ENCODE measurements around the gene PIK3R6. TPM values are rescaled to one million over a fixed set of nuclear protein-coding genes. Genes with fewer than 3 reads are reported as not detected.

PIK3R6 gene
- total RNA-seq, 4 donors from 2014 or later: 0.55 to 1.4 TPM; not detected in 2

DNA sequence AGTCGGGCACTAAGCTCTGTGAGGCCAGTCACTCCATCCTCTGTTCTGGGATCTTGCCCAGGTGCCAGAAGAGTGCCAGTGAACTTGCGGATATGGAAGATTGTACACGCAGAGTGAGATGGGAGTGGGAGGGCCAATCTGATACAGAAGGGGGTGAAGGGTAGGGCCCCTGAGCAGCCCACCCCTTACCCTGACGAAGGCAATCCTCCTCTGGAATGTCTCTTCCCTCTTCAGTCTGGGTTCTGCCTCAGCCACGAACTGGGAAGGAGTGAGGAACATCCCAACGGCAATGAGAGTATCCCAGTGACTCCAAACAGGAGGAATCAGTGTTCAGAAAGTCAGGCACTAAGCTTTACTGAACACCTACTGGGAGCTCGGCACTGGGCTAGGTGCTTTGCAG, 11.9 kb upstream of the PIK3R6 start:
- Histone ChIP-seq H3K4me1 (no peaks in the 10 kb centered on the region), H3K27ac (no peak overlapping the region), H3K9me3 (no peaks in the 10 kb centered on the region), H3K36me3 (no peaks in the 10 kb centered on the region), H3K27me3 (peaks cover 4% of the 10 kb centered on the region), H3K4me3 (no peak overlapping the region)
- 53 to 79% methylated on average over 2 to 7 of the region's 7 CpGs for WGBS, 2 donors (ENCODE audit: low coverage in 1 of 2)
- intact Hi-C loops (cut with DNase I; ENCODE audit: low total_unique reads): no loop called here
- no peak for DNase-seq
- TF ChIP-seq POLR2A (IDR thresholded peaks at IDR 0.05) (no peak), POLR2AphosphoS5 (IDR thresholded peaks at IDR 0.05) (no peak)
- in situ Hi-C loops (cut with MboI; ENCODE audit: low pct_ligation_motif_present in 1 of 4, low pct_unique_long_range_greater_than_20kb in 1 of 4, low sequenced_read_pairs in 3 of 4): loop anchor here in 1 of 4 donors (25.0 kb wide), 1 partner anchor 108 kb away; no protein-coding TSS in a partner anchor

DNA sequence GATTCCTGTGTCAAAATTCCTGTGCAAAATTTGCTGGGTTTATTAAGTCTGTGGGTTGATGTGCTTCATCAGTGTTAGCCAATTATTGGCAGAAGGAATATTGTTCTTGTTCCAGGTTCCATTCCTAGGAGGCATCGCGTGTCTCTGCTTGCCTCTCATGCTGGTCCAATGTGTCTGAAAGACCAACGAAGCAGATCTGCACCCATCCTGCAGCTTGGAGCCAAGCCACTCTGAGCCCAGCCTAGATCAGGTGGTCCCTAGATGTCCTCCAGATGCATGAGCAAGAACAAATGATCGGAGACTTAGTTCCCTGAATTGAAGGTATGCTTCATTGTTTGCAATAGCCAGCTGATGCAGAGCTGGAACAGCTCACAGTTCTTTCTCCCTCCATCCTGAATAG, 10.5 kb upstream of the PIK3R6 start:
- H3K36me3 ChIP-seq: no peaks in the 10 kb centered on the region
- WGBS, 2 donors (ENCODE audit: low coverage in 1 of 2): 79% methylated on average over 4 of the region's 4 CpGs; no CpG with 5 or more reads in 1 of the 2 donors
- no peak overlapping the region for H3K27ac ChIP-seq
- TF ChIP-seq EP300 (IDR thresholded peaks at IDR 0.05; ENCODE audit: low read depth) (no peak), POLR2AphosphoS5 (IDR thresholded peaks at IDR 0.05) (no peak), POLR2A (IDR thresholded peaks at IDR 0.05) (no peak)
- TF ChIP-seq, protein P1, sequence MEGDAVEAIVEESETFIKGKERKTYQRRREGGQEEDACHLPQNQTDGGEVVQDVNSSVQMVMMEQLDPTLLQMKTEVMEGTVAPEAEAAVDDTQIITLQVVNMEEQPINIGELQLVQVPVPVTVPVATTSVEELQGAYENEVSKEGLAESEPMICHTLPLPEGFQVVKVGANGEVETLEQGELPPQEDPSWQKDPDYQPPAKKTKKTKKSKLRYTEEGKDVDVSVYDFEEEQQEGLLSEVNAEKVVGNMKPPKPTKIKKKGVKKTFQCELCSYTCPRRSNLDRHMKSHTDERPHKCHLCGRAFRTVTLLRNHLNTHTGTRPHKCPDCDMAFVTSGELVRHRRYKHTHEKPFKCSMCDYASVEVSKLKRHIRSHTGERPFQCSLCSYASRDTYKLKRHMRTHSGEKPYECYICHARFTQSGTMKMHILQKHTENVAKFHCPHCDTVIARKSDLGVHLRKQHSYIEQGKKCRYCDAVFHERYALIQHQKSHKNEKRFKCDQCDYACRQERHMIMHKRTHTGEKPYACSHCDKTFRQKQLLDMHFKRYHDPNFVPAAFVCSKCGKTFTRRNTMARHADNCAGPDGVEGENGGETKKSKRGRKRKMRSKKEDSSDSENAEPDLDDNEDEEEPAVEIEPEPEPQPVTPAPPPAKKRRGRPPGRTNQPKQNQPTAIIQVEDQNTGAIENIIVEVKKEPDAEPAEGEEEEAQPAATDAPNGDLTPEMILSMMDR (IDR thresholded peaks at IDR 0.05): no peak
- intact Hi-C loops (cut with DNase I; ENCODE audit: low total_unique reads): no loop called here
- DNase-seq: no peak
- in situ Hi-C loops (cut with MboI; ENCODE audit: low pct_ligation_motif_present in 1 of 4, low pct_unique_long_range_greater_than_20kb in 1 of 4, low sequenced_read_pairs in 3 of 4): loop anchor here in 1 of 4 donors (25.0 kb wide), 1 partner anchor 109 kb away; no protein-coding TSS in a partner anchor
- no peaks in the 10 kb centered on the region for H3K9me3 ChIP-seq
- H3K4me3 ChIP-seq: no peak overlapping the region
- H3K4me1 ChIP-seq: no peaks in the 10 kb centered on the region
- H3K27me3 ChIP-seq: peaks cover 10% of the 10 kb centered on the region

DNA sequence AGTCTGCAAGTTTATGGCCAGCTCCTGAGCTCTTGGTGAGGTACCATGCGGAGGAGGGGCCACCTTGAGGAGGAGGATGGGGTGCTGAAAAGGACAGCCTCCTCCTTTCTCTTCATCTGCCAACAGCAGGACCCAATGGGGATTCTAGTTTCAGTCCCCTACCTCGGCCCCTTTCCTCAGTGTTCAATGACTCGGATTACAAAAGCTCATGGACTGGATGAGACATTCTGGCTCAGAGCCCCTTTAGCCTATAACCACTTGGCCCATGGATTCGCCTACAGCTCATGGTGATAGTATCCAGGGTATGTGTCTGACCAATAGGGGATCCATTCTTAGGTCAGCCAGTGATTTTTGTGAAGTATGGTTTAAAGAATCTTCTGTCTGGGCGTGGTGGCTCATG, 8.5 kb upstream of the PIK3R6 start:
- H3K36me3 ChIP-seq: no peaks in the 10 kb centered on the region
- DNase-seq: no peak
- 81 to 93% methylated on average over 4 to 5 of the region's 5 CpGs for WGBS, 2 donors (ENCODE audit: low coverage in 1 of 2)
- H3K27ac ChIP-seq: no peak overlapping the region
- no peaks in the 10 kb centered on the region for H3K9me3 ChIP-seq
- in situ Hi-C loops (cut with MboI; ENCODE audit: low pct_ligation_motif_present in 1 of 4, low pct_unique_long_range_greater_than_20kb in 1 of 4, low sequenced_read_pairs in 3 of 4) (loop anchor here in 1 of 4 donors (25.0 kb wide), 1 partner anchor 111 kb away; no protein-coding TSS in a partner anchor), intact Hi-C loops (cut with DNase I; ENCODE audit: low total_unique reads) (no loop called here)
- no peaks in the 10 kb centered on the region for H3K4me1 ChIP-seq
- TF ChIP-seq, protein P1 (IDR thresholded peaks at IDR 0.05): no peak
- TF ChIP-seq EP300 (IDR thresholded peaks at IDR 0.05; ENCODE audit: low read depth) (no peak), POLR2A (IDR thresholded peaks at IDR 0.05) (no peak), POLR2AphosphoS5 (IDR thresholded peaks at IDR 0.05) (no peak)
- H3K27me3 ChIP-seq: peaks cover 10% of the 10 kb centered on the region
- H3K4me3 ChIP-seq: no peak overlapping the region

DNA sequence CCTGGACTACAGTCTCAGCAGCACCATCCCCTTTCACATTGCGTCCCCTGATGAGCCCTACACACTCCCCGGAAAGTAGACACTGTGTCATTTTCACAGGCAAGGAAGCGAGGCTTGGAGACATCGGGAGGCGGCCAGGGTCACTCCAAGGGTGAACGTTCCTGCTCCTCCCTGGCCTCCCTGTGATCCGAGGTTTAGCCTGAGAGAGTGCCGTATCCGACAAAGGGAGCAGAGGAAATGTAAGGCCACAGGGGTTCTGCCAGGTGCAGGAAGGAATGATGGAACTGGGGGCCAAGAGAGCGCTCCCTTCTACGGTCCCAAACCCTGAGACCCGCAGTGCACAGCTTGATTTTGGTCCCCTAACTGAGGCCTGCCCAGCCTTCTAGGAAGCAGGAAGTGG, 8.0 kb upstream of the PIK3R6 start:
- intact Hi-C loops (cut with DNase I; ENCODE audit: low total_unique reads): no loop called here
- peaks cover 10% of the 10 kb centered on the region for H3K27me3 ChIP-seq
- DNase-seq: no peak
- in situ Hi-C loops (cut with MboI; ENCODE audit: low pct_ligation_motif_present in 1 of 4, low pct_unique_long_range_greater_than_20kb in 1 of 4, low sequenced_read_pairs in 3 of 4): loop anchor here in 1 of 4 donors (25.0 kb wide), 1 partner anchor 112 kb away; no protein-coding TSS in a partner anchor
- no peak overlapping the region for H3K4me3 ChIP-seq
- no peaks in the 10 kb centered on the region for H3K36me3 ChIP-seq
- no peak overlapping the region for H3K27ac ChIP-seq
- no peak for TF ChIP-seq EP300 (IDR thresholded peaks at IDR 0.05; ENCODE audit: low read depth)
- TF ChIP-seq, protein P1 (IDR thresholded peaks at IDR 0.05): no peak
- TF ChIP-seq POLR2AphosphoS5 (IDR thresholded peaks at IDR 0.05): no peak
- TF ChIP-seq POLR2A (IDR thresholded peaks at IDR 0.05): no peak
- 88 to 100% methylated on average over 1 to 12 of the region's 12 CpGs for WGBS, 2 donors (ENCODE audit: low coverage in 1 of 2)
- no peaks in the 10 kb centered on the region for H3K9me3 ChIP-seq
- H3K4me1 ChIP-seq: no peaks in the 10 kb centered on the region

Data from transverse colon (tissue), 4 donors.